NB4 (cell line): ENCODE results near the gene CCDC169.

Experiments
- POLR2A ChIP-seq: IDR thresholded peaks from 2 replicates; pipeline ENCODE4 v1.6.1; 2011; ENCODE audit warnings: mild to moderate bottlenecking; ENCODE audit not compliant: insufficient read length; ENCODE audit errors: extremely low read depth
- TF ChIP-seq, protein P1 (sequence below): IDR thresholded peaks from one replicate; pipeline ENCODE4 v1.5.1; 2012; ENCODE audit warnings: low read depth, low read length

DNA sequence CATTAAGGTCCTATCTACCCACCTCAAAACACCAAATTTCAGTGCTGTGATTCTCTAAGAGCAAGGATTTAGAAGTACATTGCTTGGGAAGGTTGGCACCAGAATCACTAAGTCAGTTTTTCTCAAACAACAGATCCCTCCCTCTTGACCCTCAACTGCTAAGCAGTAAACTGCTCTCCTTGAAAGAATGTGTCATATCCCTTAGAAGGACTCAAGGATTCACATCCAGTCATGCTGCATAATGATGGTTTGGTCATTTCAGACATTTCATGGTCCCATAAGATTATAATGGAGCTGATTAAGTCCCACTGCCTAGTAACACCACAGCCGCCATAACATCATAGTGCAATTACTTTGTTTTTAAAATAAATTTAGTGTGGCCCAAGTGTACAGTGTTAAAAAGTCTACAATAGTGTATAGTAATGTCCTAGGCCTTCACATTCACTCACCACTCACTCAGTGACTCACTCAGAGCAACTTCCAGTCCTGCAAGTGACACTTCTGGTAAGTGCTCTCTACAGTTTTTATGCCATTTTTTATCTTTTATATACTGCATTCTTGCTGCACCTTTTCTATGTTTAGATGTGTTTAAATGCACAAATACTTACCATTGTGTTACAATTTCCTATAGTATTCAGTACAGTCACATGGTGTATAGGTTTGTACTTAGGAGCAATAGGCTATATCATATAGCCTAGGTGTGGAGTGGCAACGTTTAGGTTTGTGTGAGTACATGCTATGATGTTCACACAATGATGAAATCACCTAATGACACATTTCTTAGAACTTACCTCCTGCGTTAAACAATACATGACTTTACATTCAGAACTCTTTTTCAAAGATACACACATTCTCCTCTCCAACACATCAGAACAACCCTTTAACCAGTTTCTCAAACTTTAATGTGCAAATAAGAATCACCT is 15.7 kb upstream of the CCDC169 start:
- TF ChIP-seq POLR2A = no peak
- TF ChIP-seq, protein P1, sequence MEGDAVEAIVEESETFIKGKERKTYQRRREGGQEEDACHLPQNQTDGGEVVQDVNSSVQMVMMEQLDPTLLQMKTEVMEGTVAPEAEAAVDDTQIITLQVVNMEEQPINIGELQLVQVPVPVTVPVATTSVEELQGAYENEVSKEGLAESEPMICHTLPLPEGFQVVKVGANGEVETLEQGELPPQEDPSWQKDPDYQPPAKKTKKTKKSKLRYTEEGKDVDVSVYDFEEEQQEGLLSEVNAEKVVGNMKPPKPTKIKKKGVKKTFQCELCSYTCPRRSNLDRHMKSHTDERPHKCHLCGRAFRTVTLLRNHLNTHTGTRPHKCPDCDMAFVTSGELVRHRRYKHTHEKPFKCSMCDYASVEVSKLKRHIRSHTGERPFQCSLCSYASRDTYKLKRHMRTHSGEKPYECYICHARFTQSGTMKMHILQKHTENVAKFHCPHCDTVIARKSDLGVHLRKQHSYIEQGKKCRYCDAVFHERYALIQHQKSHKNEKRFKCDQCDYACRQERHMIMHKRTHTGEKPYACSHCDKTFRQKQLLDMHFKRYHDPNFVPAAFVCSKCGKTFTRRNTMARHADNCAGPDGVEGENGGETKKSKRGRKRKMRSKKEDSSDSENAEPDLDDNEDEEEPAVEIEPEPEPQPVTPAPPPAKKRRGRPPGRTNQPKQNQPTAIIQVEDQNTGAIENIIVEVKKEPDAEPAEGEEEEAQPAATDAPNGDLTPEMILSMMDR = no peak
